Measurements from ENCODE around the gene TUSC1. TPM values are rescaled to one million over a fixed set of nuclear protein-coding genes. Genes with fewer than 3 reads are reported as not detected.

Gene TUSC1
- total and polyA plus RNA-seq, 2 donors (not counting 3 experiments of a cell fraction or from before 2014, with no cell fraction given) = 9.5 to 12.1 TPM

DNA sequence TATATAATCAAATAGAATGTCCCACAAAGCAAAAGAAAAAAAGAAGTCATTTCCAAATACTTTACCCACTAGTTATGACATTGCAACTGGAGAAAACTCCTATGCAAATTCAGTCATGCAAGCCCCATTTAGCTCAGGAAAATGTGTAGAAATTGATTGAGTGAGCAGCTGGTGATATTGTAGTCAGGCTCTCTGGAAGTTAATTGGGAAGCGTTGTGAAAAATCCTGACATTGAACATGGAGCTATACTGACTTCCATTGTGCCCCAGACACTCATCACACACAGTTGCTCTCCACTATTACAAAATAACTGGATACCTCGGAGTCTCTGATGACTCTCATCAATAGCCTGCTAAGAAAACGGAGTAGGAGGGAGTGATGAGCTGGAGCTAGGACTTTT, 49.0 kb downstream of the TUSC1 start:
- no peak overlapping the region for H3K4me2 ChIP-seq (ENCODE audit: insufficient read depth, low read length)
- no peak overlapping the region for H3K4me3 ChIP-seq (replicated peaks in 1 of 3; ENCODE audit: insufficient read depth in 1 of 3, low read depth in 1 of 3, low read length in 3 of 3)
- H3K36me3 ChIP-seq (ENCODE audit: control insufficient read depth in 2 of 2, extremely low read depth in 1 of 2, insufficient read depth in 2 of 2, low read length in 2 of 2) = no peaks in the 10 kb centered on the region
- no peaks in the 10 kb centered on the region for H3K27me3 ChIP-seq (ENCODE audit: control insufficient read depth in 2 of 2, insufficient read depth in 2 of 2, low read length in 2 of 2)
- no TSS peak for BruUV-seq (replicated peaks)
- no peak for DNase-seq (ENCODE audit: low read depth, low spot score)
- no peak overlapping the region for H2AFZ ChIP-seq (ENCODE audit: low read depth, low read length)
- POLR2A ChIA-PET = no interaction called here
- no peaks in the 10 kb centered on the region for H4K20me1 ChIP-seq (replicated peaks; ENCODE audit: control insufficient read depth, extremely low read depth, insufficient read depth, low read length)
- no peaks in the 10 kb centered on the region for H3K79me2 ChIP-seq (ENCODE audit: control insufficient read depth, insufficient read depth, low read length)
- intact Hi-C loops (cut with micrococcal nuclease) = no loop called here
- FAIRE-seq = no peak
- CTCF ChIA-PET = no interaction called here
- no peak overlapping the region for H3K9ac ChIP-seq (replicated peaks; ENCODE audit: extremely low read depth, insufficient read depth, low read length)
- H3K9me1 ChIP-seq (replicated peaks; ENCODE audit: control insufficient read depth, extremely low read depth, insufficient read depth, low read length) = no peaks in the 10 kb centered on the region
- no peaks in the 10 kb centered on the region for H3K4me1 ChIP-seq (ENCODE audit: control insufficient read depth, extremely low read depth, insufficient read depth, low read length)
- dilution Hi-C loops (cut with MboI; ENCODE audit: extremely low pct_ligation_motif_present, low sequenced_read_pairs) = no loop called here
- H3K27ac ChIP-seq (ENCODE audit: insufficient read depth, low read depth, low read length) = no peak overlapping the region
- no peak for TF ChIP-seq EZH2 (IDR thresholded peaks at IDR 0.05; ENCODE audit: borderline replicate concordance, low read depth, low read length, severe bottlenecking)
- TF ChIP-seq MYC (IDR thresholded peaks at IDR 0.05; ENCODE audit: low read depth, low read length) = no peak
- TF ChIP-seq, protein P1, sequence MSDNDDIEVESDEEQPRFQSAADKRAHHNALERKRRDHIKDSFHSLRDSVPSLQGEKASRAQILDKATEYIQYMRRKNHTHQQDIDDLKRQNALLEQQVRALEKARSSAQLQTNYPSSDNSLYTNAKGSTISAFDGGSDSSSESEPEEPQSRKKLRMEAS (IDR thresholded peaks at IDR 0.05; ENCODE audit: insufficient read depth, insufficient read length) = no peak
- no peak for TF ChIP-seq POLR2A (IDR thresholded peaks at IDR 0.05; ENCODE audit: low read depth, low read length)
- TF ChIP-seq GATA2 (IDR thresholded peaks at IDR 0.05; ENCODE audit: insufficient read depth, insufficient read length, low read depth, low read length) = no peak
- TF ChIP-seq POLR2AphosphoS5 (IDR thresholded peaks at IDR 0.05; ENCODE audit: insufficient read depth, low read depth, low read length) = no peak
- H3K9me3 ChIP-seq (replicated peaks; ENCODE audit: control insufficient read depth, insufficient read depth, low read length) = no peaks in the 10 kb centered on the region

All from endothelial cell of umbilical vein (primary cell).